CD4-positive, alpha-beta memory T cell (primary cell): Measurements from ENCODE around the gene GSE1. TPM values are rescaled to one million over a fixed set of nuclear protein-coding genes. Genes with fewer than 3 reads are reported as not detected.

ENCODE experiments used
- CTCF ChIA-PET: fragments of 350-600 bp; sonication (Branson Sonifier 250); formaldehyde crosslinking; loops from one replicate; lab custom pipeline; 2021; ENCODE audit warnings: inconsistent platforms; ENCODE audit not compliant: partially characterized antibody; lab: Charles Lee
- POLR2A ChIA-PET: fragments of 350-600 bp; sonication (Branson Sonifier 250); formaldehyde crosslinking; loops from one replicate; lab custom pipeline; 2021; ENCODE audit not compliant: partially characterized antibody; lab: Charles Lee
- DNase-seq, 5 donors: peaks; one replicate each; pipeline versions ENCODE4 v3.0.0 to v3.0.0-alpha.2; 2020 to 2022; ENCODE audit warnings: mixed read lengths in 1 of 5
- H3K27ac ChIP-seq: one replicate; pipeline ENCODE4 v1.7.0; 2013; ENCODE audit warnings: low read depth, low read length
- H3K27me3 ChIP-seq: 2 replicates; pipeline ENCODE4 v1.7.0; 2013; ENCODE audit warnings: mild to moderate bottlenecking, low read length, moderate library complexity; ENCODE audit not compliant: insufficient read depth
- H3K36me3 ChIP-seq: 2 replicates; pipeline ENCODE4 v1.7.0; 2013; ENCODE audit warnings: mild to moderate bottlenecking, low read length, moderate library complexity; ENCODE audit not compliant: insufficient read depth
- H3K4me1 ChIP-seq: 2 replicates; pipeline ENCODE4 v1.7.0; 2013; ENCODE audit warnings: mild to moderate bottlenecking, low read length, moderate library complexity; ENCODE audit not compliant: insufficient read depth
- H3K4me3 ChIP-seq, 2 donors: one replicate each; pipeline ENCODE4 v1.7.0; 2013; ENCODE audit warnings: low read length in 2 of 2, mild to moderate bottlenecking in 1 of 2
- H3K9me3 ChIP-seq, 2 donors: one replicate each; pipeline ENCODE4 v1.7.0; 2013; ENCODE audit warnings: low read length in 2 of 2, control low read depth in 1 of 2; ENCODE audit not compliant: control insufficient read depth in 1 of 2
- H3K27ac Mint-ChIP-seq, 7 donors: one replicate each; pipeline ENCODE4 v1.8.0; 2020 to 2021; ENCODE audit warnings: mixed read lengths in 7 of 7, mild to moderate bottlenecking in 6 of 7, inconsistent platforms in 3 of 7, moderate library complexity in 3 of 7
- H3K27me3 Mint-ChIP-seq, 2 donors: one replicate each; pipeline ENCODE4 v1.8.0; 2020 to 2021; ENCODE audit warnings: mixed read lengths in 2 of 2
- H3K36me3 Mint-ChIP-seq, 2 donors: one replicate each; pipeline ENCODE4 v1.8.0; 2020 to 2021; ENCODE audit warnings: mixed read lengths in 2 of 2, inconsistent platforms in 1 of 2, mild to moderate bottlenecking in 1 of 2
- H3K4me1 Mint-ChIP-seq, 4 donors: one replicate each; pipeline ENCODE4 v1.8.0; 2020 to 2021; ENCODE audit warnings: mixed read lengths in 4 of 4, mild to moderate bottlenecking in 1 of 4
- H3K4me3 Mint-ChIP-seq, 8 donors: one replicate each; pipeline ENCODE4 v1.8.0; 2020 to 2021; ENCODE audit warnings: mixed read lengths in 8 of 8, mild to moderate bottlenecking in 7 of 8, moderate library complexity in 6 of 8, inconsistent platforms in 3 of 8
- H3K9me3 Mint-ChIP-seq, 8 donors: one replicate each; pipeline ENCODE4 v1.8.0; 2020 to 2021; ENCODE audit warnings: mixed read lengths in 8 of 8, mild to moderate bottlenecking in 5 of 8, inconsistent platforms in 3 of 8, moderate library complexity in 1 of 8
- intact Hi-C: fragments of 100-400 bp; cut with micrococcal nuclease; formaldehyde crosslinking; loops from one replicate; pipeline ENCODE4 v1.15.1; 2023
- polyA plus RNA-seq, 2 donors: library from polyadenylated mRNA; unstranded; fragments of 300-500 nt; fragmentation: Illumina TruSeq; gene quantifications; one replicate each; pipeline ENCODE4 v1.2.3, GENCODE V29; 2021
- total RNA-seq, 2 experiments: library from RNA; stranded (reverse); gene quantifications; one replicate each; pipeline ENCODE4 v1.2.3, GENCODE V29; 2021

Gene GSE1
- total and polyA plus RNA-seq, 4 experiments from 2014 or later, result 0.23 to 25.0 (median 13.1) TPM

DNA sequence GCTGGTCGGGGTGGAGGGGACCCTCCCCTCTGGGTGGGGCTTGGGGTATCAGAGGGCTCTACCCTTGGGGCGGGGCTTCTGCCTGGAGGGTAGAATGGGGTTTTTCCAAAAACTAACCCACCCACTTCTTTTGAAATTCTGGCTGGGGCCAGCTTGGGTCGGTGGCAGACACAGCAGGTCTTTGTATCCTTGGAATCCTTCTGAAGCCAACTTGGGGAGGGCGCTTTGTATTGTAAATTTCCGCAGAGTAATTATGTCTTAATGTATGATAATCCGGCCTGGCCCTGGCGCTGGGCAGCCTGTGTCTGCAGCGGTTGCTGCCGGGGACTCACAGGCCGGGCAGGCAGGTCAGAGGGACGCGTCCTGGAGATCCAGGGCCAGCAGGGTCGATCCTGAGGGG is 33.9 kb upstream of the GSE1 start:
- Mint-ChIP-seq H3K4me3 (no peak overlapping the region), H3K27ac (no peak overlapping the region), H3K27me3 (no peaks in the 10 kb centered on the region), H3K4me1 (peaks cover 6 to 35% (median 21%) of the 10 kb centered on the region in 4 donors), H3K36me3 (peaks cover 0 to 2% of the 10 kb centered on the region in 2 donors), H3K9me3 (no peaks in the 10 kb centered on the region)
- no peak for DNase-seq
- ChIA-PET CTCF (interaction anchor here (0.8 kb wide), 2 partner anchors 26 to 31 kb away, joined by 3 read pairs; no protein-coding TSS in a partner anchor), POLR2A (no interaction called here)
- Histone ChIP-seq H3K36me3 (no peaks in the 10 kb centered on the region), H3K4me1 (peaks cover 8% of the 10 kb centered on the region), H3K27me3 (no peaks in the 10 kb centered on the region), H3K9me3 (no peaks in the 10 kb centered on the region), H3K27ac (no peak overlapping the region), H3K4me3 (no peak overlapping the region)
- intact Hi-C loops, result no loop called here

DNA sequence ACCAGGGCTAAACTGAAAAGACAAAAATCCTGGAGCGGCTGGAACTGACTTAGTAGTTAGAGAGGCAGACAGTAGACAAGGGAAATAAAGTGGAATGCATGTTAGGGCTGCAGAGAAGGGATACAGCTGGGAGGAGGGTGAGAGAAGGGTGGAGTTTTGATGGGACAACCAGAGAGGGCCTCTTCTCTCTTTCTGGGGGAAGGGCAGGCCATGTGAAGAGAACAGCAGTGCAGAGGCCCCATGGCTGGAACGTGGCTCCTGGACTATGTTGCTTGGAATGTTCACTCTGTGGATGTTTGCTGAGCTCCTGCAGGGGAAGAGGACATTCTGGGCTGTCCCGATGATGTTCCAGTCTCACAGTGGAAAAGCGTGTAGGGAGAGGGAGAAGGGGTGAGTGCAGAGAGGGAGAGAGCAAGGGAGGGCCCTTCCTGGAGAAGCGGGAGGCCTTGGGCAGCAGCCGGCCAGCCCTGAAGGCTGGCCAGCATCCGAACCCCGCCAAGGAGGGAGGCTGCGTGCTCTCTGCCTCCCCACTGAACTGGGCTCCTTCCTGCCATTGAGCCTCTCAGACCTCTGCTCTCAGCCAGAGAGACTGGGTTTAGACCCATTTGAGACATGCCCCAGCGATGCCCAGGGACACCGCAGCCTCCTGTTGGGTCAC is 33.1 kb upstream of the GSE1 start:
- H3K4me1 ChIP-seq, result peaks cover 8% of the 10 kb centered on the region
- no peaks in the 10 kb centered on the region for H3K27me3 Mint-ChIP-seq
- no peak for DNase-seq
- no peaks in the 10 kb centered on the region for H3K9me3 ChIP-seq
- H3K4me1 Mint-ChIP-seq, result peaks cover 5 to 33% (median 21%) of the 10 kb centered on the region in 4 donors
- intact Hi-C loops, result no loop called here
- no peaks in the 10 kb centered on the region for H3K27me3 ChIP-seq
- H3K4me3 ChIP-seq, result no peak overlapping the region
- peak overlapping the region in 2 of 7 donors; percentile 15 to 24 for H3K27ac Mint-ChIP-seq
- ChIA-PET POLR2A (no interaction called here), CTCF (no interaction called here)
- H3K36me3 ChIP-seq, result no peaks in the 10 kb centered on the region
- H3K9me3 Mint-ChIP-seq, result no peaks in the 10 kb centered on the region
- H3K36me3 Mint-ChIP-seq, result peaks cover 0 to 2% of the 10 kb centered on the region in 2 donors
- H3K4me3 Mint-ChIP-seq, result no peak overlapping the region
- H3K27ac ChIP-seq, result no peak overlapping the region

DNA sequence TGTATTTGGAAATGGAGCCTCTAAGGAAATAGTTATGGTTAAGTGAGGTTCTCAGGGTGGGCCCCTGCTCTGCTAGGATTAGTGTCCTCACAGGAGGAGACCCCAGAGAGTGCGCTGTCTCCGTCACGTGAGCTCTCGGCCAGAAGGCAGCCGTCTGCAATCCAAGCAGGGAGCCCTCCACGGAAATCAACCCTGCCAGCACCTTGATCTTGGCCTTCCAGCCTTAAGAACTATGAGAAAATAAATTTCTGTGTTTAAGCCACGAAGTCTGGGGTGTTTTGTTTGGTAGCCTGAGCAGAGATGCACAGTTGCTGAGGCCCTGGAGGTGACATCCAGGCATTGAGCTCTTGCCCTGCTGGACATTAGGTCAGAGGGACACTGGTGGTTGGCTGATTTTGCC is 32.4 kb upstream of the GSE1 start:
- CTCF ChIA-PET, result interaction anchor here (2.4 kb wide), 1 partner anchor 90 kb away, joined by 5 read pairs; no protein-coding TSS in a partner anchor
- H3K36me3 Mint-ChIP-seq, result peaks cover 0 to 2% of the 10 kb centered on the region in 2 donors
- peak in 1 of 5 donors; percentile 17 for DNase-seq
- Histone ChIP-seq H3K4me3 (no peak overlapping the region), H3K27ac (no peak overlapping the region), H3K27me3 (no peaks in the 10 kb centered on the region), H3K4me1 (peaks cover 6% of the 10 kb centered on the region), H3K36me3 (no peaks in the 10 kb centered on the region), H3K9me3 (no peaks in the 10 kb centered on the region)
- H3K4me3 Mint-ChIP-seq, result no peak overlapping the region
- no peaks in the 10 kb centered on the region for H3K27me3 Mint-ChIP-seq
- H3K4me1 Mint-ChIP-seq, result peaks cover 5 to 27% (median 18%) of the 10 kb centered on the region in 4 donors
- H3K27ac Mint-ChIP-seq, result peak overlapping the region in 2 of 7 donors; percentile 3 to 73
- intact Hi-C loops, result no loop called here
- no peaks in the 10 kb centered on the region for H3K9me3 Mint-ChIP-seq
- POLR2A ChIA-PET, result no interaction called here

DNA sequence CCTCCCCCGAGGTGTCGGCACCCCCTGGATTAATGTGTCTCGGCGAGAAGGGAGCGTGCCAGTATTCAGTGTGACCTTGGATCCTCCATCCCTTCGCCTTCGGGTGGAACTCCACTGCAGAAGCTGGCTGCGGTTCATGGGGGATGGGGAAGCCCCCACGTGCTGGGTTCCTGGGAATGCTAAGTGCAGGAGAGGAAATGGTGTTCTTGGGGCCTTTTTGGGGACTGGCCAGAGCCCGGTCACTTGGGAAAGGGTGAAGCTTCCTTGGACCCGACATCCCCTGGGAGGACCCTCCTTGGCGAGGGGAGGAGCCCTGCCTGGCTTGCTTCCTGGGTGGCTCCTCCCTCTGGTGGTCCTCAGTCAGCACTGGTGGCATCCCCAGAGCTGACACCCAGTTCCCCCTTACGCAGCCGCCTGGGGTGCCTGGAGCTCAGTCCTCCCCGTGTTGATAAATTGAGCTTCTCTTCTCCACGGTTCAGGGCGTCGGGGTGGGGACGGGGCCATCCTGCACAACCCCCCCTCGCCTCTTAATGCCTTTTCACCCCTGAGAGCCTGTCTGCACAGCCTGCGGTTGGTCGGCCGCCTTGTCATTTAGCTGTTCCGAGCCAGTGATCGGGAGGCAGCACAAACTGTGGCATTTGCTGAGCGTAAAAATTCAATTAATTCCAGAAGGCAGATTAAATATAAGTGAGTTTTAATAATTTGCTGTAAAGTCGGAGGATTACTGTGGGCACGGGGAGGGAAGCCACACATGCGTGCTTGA is 30.7 kb upstream of the GSE1 start:
- no peaks in the 10 kb centered on the region for H3K27me3 Mint-ChIP-seq
- peak in 1 of 5 donors; percentile 6 for DNase-seq
- no peak overlapping the region for H3K4me3 Mint-ChIP-seq
- no peaks in the 10 kb centered on the region for H3K36me3 ChIP-seq
- POLR2A ChIA-PET, result interaction anchor here (1.0 kb wide), 1 partner anchor 29 kb away, joined by 3 read pairs; no protein-coding TSS in a partner anchor
- no peak overlapping the region for H3K27ac ChIP-seq
- H3K27me3 ChIP-seq, result no peaks in the 10 kb centered on the region
- H3K9me3 ChIP-seq, result no peaks in the 10 kb centered on the region
- CTCF ChIA-PET, result interaction anchor here (2.4 kb wide), 1 partner anchor 91 kb away, joined by 5 read pairs; no protein-coding TSS in a partner anchor
- H3K9me3 Mint-ChIP-seq, result no peaks in the 10 kb centered on the region
- peaks cover 4% of the 10 kb centered on the region for H3K4me1 ChIP-seq
- H3K36me3 Mint-ChIP-seq, result peaks cover 0 to 2% of the 10 kb centered on the region in 2 donors
- peak overlapping the region in 1 of 7 donors; percentile 47 for H3K27ac Mint-ChIP-seq
- intact Hi-C loops, result no loop called here
- no peak overlapping the region for H3K4me3 ChIP-seq
- peaks cover 5 to 20% (median 15%) of the 10 kb centered on the region in 4 donors for H3K4me1 Mint-ChIP-seq

DNA sequence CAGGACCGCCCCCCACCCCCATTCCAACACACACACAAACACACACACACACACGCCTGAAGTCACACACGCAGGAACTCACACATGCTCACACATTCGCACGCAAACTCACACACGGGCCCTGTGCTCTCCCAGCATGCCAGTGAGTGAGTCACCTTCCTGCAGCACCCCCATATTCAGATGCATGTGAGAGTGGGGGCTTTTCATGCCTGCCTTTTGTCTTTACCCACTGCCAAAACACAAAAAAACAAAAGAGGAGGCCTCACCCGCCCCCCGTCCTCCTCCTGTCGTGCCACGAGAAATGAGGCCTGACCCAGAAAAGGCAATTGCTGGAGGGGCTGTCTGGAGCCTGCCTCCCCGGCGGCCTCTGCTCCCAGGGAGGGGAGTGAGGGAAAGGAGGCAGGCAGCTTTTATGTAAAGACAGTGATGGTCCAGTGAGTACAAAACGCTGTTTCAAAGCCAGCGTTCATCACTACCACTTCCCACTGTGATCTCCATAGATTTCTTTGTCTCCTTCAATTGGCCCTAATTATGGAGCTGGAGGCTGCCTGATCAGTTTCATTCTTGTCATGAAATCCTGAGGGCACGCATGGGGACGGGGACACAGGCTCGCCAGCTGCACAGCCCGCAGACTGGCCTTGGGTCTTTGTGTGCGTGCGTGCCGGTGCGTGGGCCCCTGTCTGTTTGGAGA is 29.5 kb upstream of the GSE1 start:
- Mint-ChIP-seq H3K4me3 (no peak overlapping the region), H3K4me1 (peaks cover 5 to 19% (median 13%) of the 10 kb centered on the region in 4 donors), H3K27me3 (no peaks in the 10 kb centered on the region), H3K36me3 (peaks cover 0 to 2% of the 10 kb centered on the region in 2 donors), H3K9me3 (no peaks in the 10 kb centered on the region), H3K27ac (no peak overlapping the region)
- CTCF ChIA-PET, result no interaction called here
- no peaks in the 10 kb centered on the region for H3K36me3 ChIP-seq
- H3K9me3 ChIP-seq, result no peaks in the 10 kb centered on the region
- no peak overlapping the region for H3K4me3 ChIP-seq
- intact Hi-C loops, result no loop called here
- peak in 1 of 5 donors; percentile 8 for DNase-seq
- H3K27me3 ChIP-seq, result no peaks in the 10 kb centered on the region
- no peak overlapping the region for H3K27ac ChIP-seq
- peaks cover 4% of the 10 kb centered on the region for H3K4me1 ChIP-seq
- POLR2A ChIA-PET, result no interaction called here

DNA sequence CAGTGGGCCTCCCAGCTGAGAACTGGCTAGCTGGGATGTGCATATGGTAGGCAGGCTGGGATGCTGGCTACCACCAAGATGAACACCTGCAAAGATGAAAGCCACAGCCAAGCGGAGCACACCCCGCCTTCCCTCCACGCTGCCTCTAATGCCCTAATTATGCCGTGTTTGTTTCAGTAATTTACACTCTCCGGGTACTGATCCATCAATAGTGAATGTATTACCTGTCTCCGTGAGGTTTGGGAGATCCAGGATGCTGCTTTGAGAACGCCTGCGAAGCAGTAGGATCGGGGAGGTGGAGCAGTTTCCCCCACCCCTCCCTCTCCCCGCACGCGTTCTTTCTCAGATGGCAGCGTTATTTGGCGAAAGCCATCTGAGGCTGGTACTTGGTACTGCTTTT is 28.9 kb upstream of the GSE1 start:
- no peak overlapping the region for H3K27ac ChIP-seq
- H3K27ac Mint-ChIP-seq, result peak overlapping the region in 1 of 7 donors; percentile 55
- peaks cover 5 to 12% (median 9%) of the 10 kb centered on the region in 4 donors for H3K4me1 Mint-ChIP-seq
- H3K27me3 ChIP-seq, result no peaks in the 10 kb centered on the region
- no peaks in the 10 kb centered on the region for H3K4me1 ChIP-seq
- H3K9me3 Mint-ChIP-seq, result no peaks in the 10 kb centered on the region
- peaks cover 0 to 2% of the 10 kb centered on the region in 2 donors for H3K36me3 Mint-ChIP-seq
- no peaks in the 10 kb centered on the region for H3K27me3 Mint-ChIP-seq
- H3K36me3 ChIP-seq, result no peaks in the 10 kb centered on the region
- CTCF ChIA-PET, result no interaction called here
- H3K4me3 Mint-ChIP-seq, result no peak overlapping the region
- intact Hi-C loops, result no loop called here
- no peaks in the 10 kb centered on the region for H3K9me3 ChIP-seq
- DNase-seq, result no peak
- H3K4me3 ChIP-seq, result no peak overlapping the region
- POLR2A ChIA-PET, result no interaction called here

DNA sequence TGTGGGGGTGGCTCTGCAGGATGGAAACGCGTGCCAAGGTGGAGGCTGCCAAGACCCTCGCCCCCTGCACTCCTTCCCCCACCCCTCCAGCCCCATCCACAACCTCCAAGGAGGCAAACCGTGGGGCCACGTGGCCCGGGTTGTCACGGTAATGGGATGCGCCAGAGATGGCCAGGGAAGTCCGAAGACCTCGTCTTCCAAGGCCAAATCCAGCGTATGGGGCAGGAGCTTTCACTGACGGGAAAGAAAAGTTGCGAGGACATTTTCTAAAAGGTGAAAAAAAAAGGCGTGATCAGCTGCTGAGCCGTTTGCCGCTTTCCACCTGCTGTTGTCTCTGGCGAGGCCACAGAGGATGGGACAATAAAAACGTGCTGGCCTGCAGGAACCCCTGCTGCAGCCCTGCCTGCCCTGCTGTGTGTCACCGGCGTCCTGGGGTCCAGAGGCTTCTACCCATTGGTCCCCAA is 28.3 kb upstream of the GSE1 start:
- intact Hi-C loops, result no loop called here
- ChIA-PET CTCF (no interaction called here), POLR2A (no interaction called here)
- Mint-ChIP-seq H3K9me3 (no peaks in the 10 kb centered on the region), H3K36me3 (peaks cover 0 to 2% of the 10 kb centered on the region in 2 donors), H3K4me3 (no peak overlapping the region), H3K27me3 (no peaks in the 10 kb centered on the region), H3K4me1 (peaks cover 2 to 8% (median 6%) of the 10 kb centered on the region in 4 donors), H3K27ac (no peak overlapping the region)
- H3K27me3 ChIP-seq, result no peaks in the 10 kb centered on the region
- no peak overlapping the region for H3K27ac ChIP-seq
- H3K4me3 ChIP-seq, result no peak overlapping the region
- H3K36me3 ChIP-seq, result no peaks in the 10 kb centered on the region
- H3K4me1 ChIP-seq, result no peaks in the 10 kb centered on the region
- H3K9me3 ChIP-seq, result no peaks in the 10 kb centered on the region
- peak in 1 of 5 donors; percentile 15 for DNase-seq
